ENCODE data around the gene TPST2.

GRCh38 chr22:26476705-26477340, 113.1 kb downstream of the TPST2 start:
- TF ChIP-seq REST (IDR thresholded peaks at IDR 0.05; ENCODE audit: insufficient read depth in 1 of 2, low read depth in 2 of 2, low read length in 2 of 2) (no peak), POLR2AphosphoS5 (IDR thresholded peaks at IDR 0.05; ENCODE audit: low read depth, low read length) (no peak)

All from PFSK-1 (cell line).